Astrocyte of the cerebellum (primary cell): ENCODE data around the gene SHMT2.

Experiments used
- DNase-seq: peaks from one replicate; pipeline ENCODE4 v3.0.0-alpha.2; 2011; ENCODE audit warnings: low read depth
- H3K4me3 ChIP-seq: 2 replicates; pipeline ENCODE4 v1.5.1; 2011; ENCODE audit warnings: mild to moderate bottlenecking, low read depth, low read length, moderate library complexity
- CTCF ChIP-seq: IDR thresholded peaks from 2 replicates; pipeline ENCODE4 v1.5.1; 2012; ENCODE audit warnings: low read length, low read depth, moderate library complexity, mild to moderate bottlenecking; ENCODE audit errors: missing control alignments
- in situ Hi-C: cut with HindIII; loops from 2 replicates; pipeline ENCODE4 v1.10.0; 2017; ENCODE audit warnings: low sequenced_read_pairs

The SHMT2 gene

GRCh38 chr12:57219993-57220754, 9.3 kb upstream of the SHMT2 start:
- H3K4me3 ChIP-seq, result no peak overlapping the region
- DNase-seq, result no peak
- TF ChIP-seq CTCF, result no peak
- in situ Hi-C loops, result no loop called here

- H3K4me3 ChIP-seq, result no peak overlapping the region
- no peak for DNase-seq
- TF ChIP-seq CTCF, result no peak
- in situ Hi-C loops, result no loop called here
These were observed 8.7 kb upstream of the SHMT2 start for GRCh38 chr12:57220770-57221168.

- in situ Hi-C loops, result no loop called here
- H3K4me3 ChIP-seq, result no peak overlapping the region
- no peak for TF ChIP-seq CTCF
- DNase-seq, result no peak
These were observed 8.2 kb upstream of the SHMT2 start for GRCh38 chr12:57221169-57221917.

GRCh38 chr12:57222286-57223190, 7.0 kb upstream of the SHMT2 start:
- no peak for TF ChIP-seq CTCF
- H3K4me3 ChIP-seq, result no peak overlapping the region
- no peak for DNase-seq
- in situ Hi-C loops, result no loop called here

- TF ChIP-seq CTCF, result no peak
- in situ Hi-C loops, result no loop called here
- H3K4me3 ChIP-seq, result no peak overlapping the region
- DNase-seq, result no peak
These were observed 6.0 kb upstream of the SHMT2 start for GRCh38 chr12:57223191-57224165.
